ENCODE results near the gene EXOC4.

Gene EXOC4

DNA sequence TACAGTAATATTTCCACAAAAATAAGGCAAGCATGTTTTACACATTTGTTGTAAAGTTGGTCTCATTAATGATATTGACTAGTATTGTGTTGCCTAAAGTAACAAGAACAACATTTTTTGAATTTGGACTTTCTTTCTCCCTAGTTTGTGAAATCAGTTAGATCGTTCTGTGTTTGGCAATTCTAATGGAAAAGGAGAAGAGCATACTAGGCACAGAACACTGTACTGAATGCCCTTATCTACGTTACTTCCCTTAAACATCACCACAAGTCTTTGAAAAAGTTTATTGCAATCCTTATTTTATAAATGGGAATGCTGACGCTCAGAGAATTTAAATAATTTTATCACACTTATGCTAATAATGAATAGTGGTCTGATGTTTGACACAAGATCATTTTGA is 372.2 kb downstream of the EXOC4 start:
- no peaks in the 10 kb centered on the region for H3K4me1 ChIP-seq (ENCODE audit: insufficient read depth, poor library complexity, severe bottlenecking)
- H3K9me3 ChIP-seq (ENCODE audit: severe bottlenecking): no peaks in the 10 kb centered on the region
- no peak overlapping the region for H3K27ac ChIP-seq (ENCODE audit: poor library complexity, severe bottlenecking)
- H3K27me3 ChIP-seq (ENCODE audit: insufficient read depth, poor library complexity, severe bottlenecking): no peaks in the 10 kb centered on the region
- no peak overlapping the region for H3K4me3 ChIP-seq (ENCODE audit: severe bottlenecking)
- DNase-seq (ENCODE audit: low spot score) (no peak), ATAC-seq (ENCODE audit: low read depth) (no peak)
- TF ChIP-seq, protein P1, sequence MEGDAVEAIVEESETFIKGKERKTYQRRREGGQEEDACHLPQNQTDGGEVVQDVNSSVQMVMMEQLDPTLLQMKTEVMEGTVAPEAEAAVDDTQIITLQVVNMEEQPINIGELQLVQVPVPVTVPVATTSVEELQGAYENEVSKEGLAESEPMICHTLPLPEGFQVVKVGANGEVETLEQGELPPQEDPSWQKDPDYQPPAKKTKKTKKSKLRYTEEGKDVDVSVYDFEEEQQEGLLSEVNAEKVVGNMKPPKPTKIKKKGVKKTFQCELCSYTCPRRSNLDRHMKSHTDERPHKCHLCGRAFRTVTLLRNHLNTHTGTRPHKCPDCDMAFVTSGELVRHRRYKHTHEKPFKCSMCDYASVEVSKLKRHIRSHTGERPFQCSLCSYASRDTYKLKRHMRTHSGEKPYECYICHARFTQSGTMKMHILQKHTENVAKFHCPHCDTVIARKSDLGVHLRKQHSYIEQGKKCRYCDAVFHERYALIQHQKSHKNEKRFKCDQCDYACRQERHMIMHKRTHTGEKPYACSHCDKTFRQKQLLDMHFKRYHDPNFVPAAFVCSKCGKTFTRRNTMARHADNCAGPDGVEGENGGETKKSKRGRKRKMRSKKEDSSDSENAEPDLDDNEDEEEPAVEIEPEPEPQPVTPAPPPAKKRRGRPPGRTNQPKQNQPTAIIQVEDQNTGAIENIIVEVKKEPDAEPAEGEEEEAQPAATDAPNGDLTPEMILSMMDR (IDR thresholded peaks at IDR 0.05; ENCODE audit: poor library complexity, severe bottlenecking): no peak
- H3K36me3 ChIP-seq (ENCODE audit: low read depth): no peaks in the 10 kb centered on the region

DNA sequence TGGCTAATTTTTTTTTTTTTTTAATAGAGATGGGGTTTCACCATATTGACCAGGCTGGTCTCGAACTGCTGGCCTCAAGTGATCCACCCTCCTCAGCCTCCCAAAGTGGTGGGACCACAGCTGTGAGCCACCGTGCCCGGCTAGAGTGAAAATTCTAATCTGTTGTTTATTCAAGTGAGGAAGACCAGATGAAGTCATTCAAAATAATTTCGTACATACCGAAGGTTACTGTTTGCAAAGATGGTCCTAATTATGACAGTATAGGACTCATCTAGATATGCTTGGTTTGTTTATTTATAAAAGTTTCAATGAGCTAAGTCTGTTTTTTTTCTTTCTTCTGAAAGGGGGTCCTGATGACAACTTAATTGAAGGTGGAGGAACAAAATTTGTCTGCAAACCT is 376.8 kb downstream of the EXOC4 start:
- Histone ChIP-seq H3K36me3 (ENCODE audit: low read depth) (no peaks in the 10 kb centered on the region), H3K4me3 (ENCODE audit: severe bottlenecking) (no peak overlapping the region), H3K4me1 (ENCODE audit: insufficient read depth, poor library complexity, severe bottlenecking) (peaks cover 27% of the 10 kb centered on the region), H3K27ac (ENCODE audit: poor library complexity, severe bottlenecking) (no peak overlapping the region), H3K27me3 (ENCODE audit: insufficient read depth, poor library complexity, severe bottlenecking) (no peaks in the 10 kb centered on the region), H3K9me3 (ENCODE audit: severe bottlenecking) (no peaks in the 10 kb centered on the region)
- ATAC-seq (ENCODE audit: low read depth): no peak
- DNase-seq (ENCODE audit: low spot score): no peak
- TF ChIP-seq, protein P1 (IDR thresholded peaks at IDR 0.05; ENCODE audit: poor library complexity, severe bottlenecking): no peak

GRCh38 chr7:133633055-133633454 is 380.2 kb downstream of the EXOC4 start:
- H3K4me1 ChIP-seq (ENCODE audit: insufficient read depth, poor library complexity, severe bottlenecking): peaks cover 30% of the 10 kb centered on the region
- H3K36me3 ChIP-seq (ENCODE audit: low read depth): no peaks in the 10 kb centered on the region
- peak; percentile 98 for ATAC-seq (ENCODE audit: low read depth)
- no peaks in the 10 kb centered on the region for H3K27me3 ChIP-seq (ENCODE audit: insufficient read depth, poor library complexity, severe bottlenecking)
- H3K27ac ChIP-seq (ENCODE audit: poor library complexity, severe bottlenecking): peak overlapping the region; percentile 80
- no peaks in the 10 kb centered on the region for H3K9me3 ChIP-seq (ENCODE audit: severe bottlenecking)
- TF ChIP-seq, protein P1 (IDR thresholded peaks at IDR 0.05; ENCODE audit: poor library complexity, severe bottlenecking): no peak
- no peak for DNase-seq (ENCODE audit: low spot score)
- no peak overlapping the region for H3K4me3 ChIP-seq (ENCODE audit: severe bottlenecking)

DNA sequence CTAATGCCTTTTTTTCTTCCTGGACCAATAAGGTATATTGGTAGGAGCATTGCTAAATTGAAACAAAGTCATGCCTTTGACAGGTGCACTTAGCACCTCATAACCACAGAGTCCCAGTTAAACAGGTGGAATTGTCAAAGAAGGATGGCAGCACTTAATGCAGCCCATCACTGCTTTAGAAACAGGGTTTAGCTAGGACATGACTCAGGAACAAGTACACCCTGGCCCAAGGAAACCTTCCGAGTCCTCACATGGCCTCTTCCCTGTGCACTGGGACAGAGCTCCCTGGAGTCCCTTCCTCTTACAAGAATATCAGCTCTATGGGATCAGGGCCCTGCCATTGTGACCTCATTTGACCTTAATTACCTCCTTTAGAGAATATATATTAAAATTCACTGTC is 382.7 kb downstream of the EXOC4 start:
- DNase-seq (ENCODE audit: low spot score) (no peak), ATAC-seq (ENCODE audit: low read depth) (no peak)

DNA sequence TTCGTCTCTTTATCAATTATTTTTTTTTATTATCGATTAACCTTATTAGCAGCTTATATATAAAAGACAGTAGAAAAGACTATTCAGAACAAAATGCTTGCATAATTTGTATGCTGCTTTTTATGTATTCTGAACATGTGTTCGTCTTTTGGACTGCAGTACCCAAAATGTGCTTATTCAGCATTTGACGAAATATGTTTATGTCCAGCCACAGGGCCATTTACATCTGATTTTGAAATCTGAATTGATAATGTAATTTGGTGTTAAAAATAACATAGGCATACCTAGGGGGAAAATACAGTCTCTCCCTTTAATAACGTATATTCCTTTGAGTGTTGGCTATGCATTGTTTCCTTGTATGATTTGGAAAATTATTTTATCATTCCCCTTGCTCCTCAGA is 386.0 kb downstream of the EXOC4 start:
- Histone ChIP-seq H3K27me3 (ENCODE audit: insufficient read depth, poor library complexity, severe bottlenecking) (no peaks in the 10 kb centered on the region), H3K36me3 (ENCODE audit: low read depth) (no peaks in the 10 kb centered on the region), H3K4me3 (ENCODE audit: severe bottlenecking) (no peak overlapping the region), H3K4me1 (ENCODE audit: insufficient read depth, poor library complexity, severe bottlenecking) (peaks cover 19% of the 10 kb centered on the region), H3K27ac (ENCODE audit: poor library complexity, severe bottlenecking) (no peak overlapping the region), H3K9me3 (ENCODE audit: severe bottlenecking) (no peaks in the 10 kb centered on the region)
- no peak for ATAC-seq (ENCODE audit: low read depth)
- TF ChIP-seq, protein P1 (IDR thresholded peaks at IDR 0.05; ENCODE audit: poor library complexity, severe bottlenecking): no peak
- no peak for DNase-seq (ENCODE audit: low spot score)

More for the DNA sequence above, 382.7 kb downstream of the EXOC4 start:
- Histone ChIP-seq H3K9me3 (ENCODE audit: severe bottlenecking) (no peaks in the 10 kb centered on the region), H3K4me1 (ENCODE audit: insufficient read depth, poor library complexity, severe bottlenecking) (peaks cover 30% of the 10 kb centered on the region), H3K36me3 (ENCODE audit: low read depth) (no peaks in the 10 kb centered on the region), H3K27ac (ENCODE audit: poor library complexity, severe bottlenecking) (no peak overlapping the region), H3K4me3 (ENCODE audit: severe bottlenecking) (no peak overlapping the region), H3K27me3 (ENCODE audit: insufficient read depth, poor library complexity, severe bottlenecking) (no peaks in the 10 kb centered on the region)
- TF ChIP-seq, protein P1 (IDR thresholded peaks at IDR 0.05; ENCODE audit: poor library complexity, severe bottlenecking): no peak

Data from RWPE2 (cell line).